ENCODE results near the gene TM6SF1. TPM values are rescaled to one million over a fixed set of nuclear protein-coding genes. Genes with fewer than 3 reads are reported as not detected.
"Not testable (repeated sequence)": the region's sequence is repeated elsewhere in the genome, so short reads cannot be mapped to it uniquely, and the experiment has no call there.

TM6SF1 gene
- total RNA-seq, 1 experiment from 2014 or later = not detected

DNA sequence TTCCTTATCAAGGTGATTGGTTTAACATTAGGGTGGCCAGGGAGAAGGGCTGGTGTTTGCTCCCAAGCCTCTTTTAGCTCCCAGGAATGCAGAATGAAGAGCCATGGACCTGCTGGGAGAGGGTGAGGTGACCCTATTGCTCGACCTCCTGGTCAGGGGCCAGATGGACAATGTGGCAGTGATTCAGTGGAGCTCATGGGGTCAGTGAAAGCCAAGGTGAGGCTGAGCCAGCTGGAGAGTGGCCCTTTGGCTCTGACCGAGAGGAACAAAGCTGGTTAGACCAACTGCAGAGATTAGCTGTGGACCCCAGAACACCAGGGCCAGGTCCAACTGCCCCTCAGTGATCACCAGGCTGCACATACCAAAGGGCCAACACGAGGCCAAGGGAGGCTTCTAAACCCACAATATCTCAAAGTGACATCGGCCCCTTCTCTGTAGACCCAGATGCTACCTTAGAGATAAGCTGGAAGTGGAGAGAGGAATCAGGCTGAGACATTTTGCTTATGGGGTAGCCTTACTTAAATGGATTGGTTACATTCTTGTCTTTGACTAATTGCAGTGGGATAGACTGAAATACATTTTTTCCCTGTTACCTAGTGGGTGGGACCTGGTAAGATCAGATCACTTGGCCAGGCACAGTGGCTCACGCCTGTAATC, 24.6 kb upstream of the TM6SF1 start:
- TF ChIP-seq, protein P1, sequence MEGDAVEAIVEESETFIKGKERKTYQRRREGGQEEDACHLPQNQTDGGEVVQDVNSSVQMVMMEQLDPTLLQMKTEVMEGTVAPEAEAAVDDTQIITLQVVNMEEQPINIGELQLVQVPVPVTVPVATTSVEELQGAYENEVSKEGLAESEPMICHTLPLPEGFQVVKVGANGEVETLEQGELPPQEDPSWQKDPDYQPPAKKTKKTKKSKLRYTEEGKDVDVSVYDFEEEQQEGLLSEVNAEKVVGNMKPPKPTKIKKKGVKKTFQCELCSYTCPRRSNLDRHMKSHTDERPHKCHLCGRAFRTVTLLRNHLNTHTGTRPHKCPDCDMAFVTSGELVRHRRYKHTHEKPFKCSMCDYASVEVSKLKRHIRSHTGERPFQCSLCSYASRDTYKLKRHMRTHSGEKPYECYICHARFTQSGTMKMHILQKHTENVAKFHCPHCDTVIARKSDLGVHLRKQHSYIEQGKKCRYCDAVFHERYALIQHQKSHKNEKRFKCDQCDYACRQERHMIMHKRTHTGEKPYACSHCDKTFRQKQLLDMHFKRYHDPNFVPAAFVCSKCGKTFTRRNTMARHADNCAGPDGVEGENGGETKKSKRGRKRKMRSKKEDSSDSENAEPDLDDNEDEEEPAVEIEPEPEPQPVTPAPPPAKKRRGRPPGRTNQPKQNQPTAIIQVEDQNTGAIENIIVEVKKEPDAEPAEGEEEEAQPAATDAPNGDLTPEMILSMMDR (IDR thresholded peaks at IDR 0.05; ENCODE audit: insufficient read depth in 1 of 2, low read depth in 1 of 2, low read length in 1 of 2, severe bottlenecking in 1 of 2, unreplicated experiment in 1 of 2) = no peak
- Mint-ChIP-seq H3K36me3 (ENCODE audit: insufficient read depth, unreplicated experiment) (no peaks in the 10 kb centered on the region), H3K9me3 (ENCODE audit: unreplicated experiment) (no peaks in the 10 kb centered on the region), H3K27me3 (ENCODE audit: insufficient read depth, unreplicated experiment) (peaks cover 8% of the 10 kb centered on the region), H3K4me3 (ENCODE audit: unreplicated experiment) (no peak overlapping the region), H3K27ac (ENCODE audit: unreplicated experiment) (no peak overlapping the region), H3K4me1 (ENCODE audit: low read depth, unreplicated experiment) (no peaks in the 10 kb centered on the region)
- no TSS peak for BruUV-seq (replicated peaks)
- intact Hi-C loops (cut with micrococcal nuclease; ENCODE audit: unreplicated experiment) = no loop called here
- H3K27me3 ChIP-seq (replicated peaks; ENCODE audit: control insufficient read depth, insufficient read depth, low read length) = no peaks in the 10 kb centered on the region
- no peak for DNase-seq
- ChIA-PET CTCF (no interaction called here), POLR2A (no interaction called here)
- no peak overlapping the region for H3K4me3 ChIP-seq (ENCODE audit: low read depth, low read length)
- no peaks in the 10 kb centered on the region for H3K9me3 ChIP-seq
- H3K4me1 ChIP-seq = no peaks in the 10 kb centered on the region
- no peaks in the 10 kb centered on the region for H3K36me3 ChIP-seq (ENCODE audit: control insufficient read depth, insufficient read depth, low read length)

DNA sequence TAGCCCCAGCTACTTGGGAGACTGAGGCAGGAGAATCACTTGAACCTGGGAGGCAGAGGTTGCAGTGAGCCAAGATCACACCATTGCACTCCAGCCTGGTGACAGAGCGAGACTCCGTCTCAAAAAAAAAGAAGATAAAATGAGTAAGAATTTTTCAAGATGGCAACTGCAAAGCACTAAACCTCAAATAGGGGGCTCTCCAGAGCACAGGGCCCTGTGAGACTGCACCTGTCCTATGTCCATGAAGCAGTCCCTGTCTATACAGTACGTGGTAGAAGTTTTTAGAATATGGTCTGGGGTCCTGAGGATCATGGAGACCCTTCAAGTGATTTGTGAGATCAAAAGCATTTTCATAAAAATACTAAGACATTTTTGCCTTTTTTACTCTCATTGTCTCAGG, 22.0 kb upstream of the TM6SF1 start:
- BruUV-seq (replicated peaks); H3K27me3 Mint-ChIP-seq (ENCODE audit: insufficient read depth, unreplicated experiment); H3K4me1 ChIP-seq; DNase-seq; CTCF ChIA-PET; intact Hi-C loops (cut with micrococcal nuclease; ENCODE audit: unreplicated experiment); H3K36me3 Mint-ChIP-seq (ENCODE audit: insufficient read depth, unreplicated experiment); H3K4me1 Mint-ChIP-seq (ENCODE audit: low read depth, unreplicated experiment); H3K36me3 ChIP-seq (ENCODE audit: control insufficient read depth, insufficient read depth, low read length); H3K9me3 ChIP-seq; H3K9me3 Mint-ChIP-seq (ENCODE audit: unreplicated experiment); H3K27ac Mint-ChIP-seq (ENCODE audit: unreplicated experiment); H3K4me3 Mint-ChIP-seq (ENCODE audit: unreplicated experiment); H3K27me3 ChIP-seq (replicated peaks; ENCODE audit: control insufficient read depth, insufficient read depth, low read length); H3K4me3 ChIP-seq (ENCODE audit: low read depth, low read length); POLR2A ChIA-PET: not testable (repeated sequence)

DNA sequence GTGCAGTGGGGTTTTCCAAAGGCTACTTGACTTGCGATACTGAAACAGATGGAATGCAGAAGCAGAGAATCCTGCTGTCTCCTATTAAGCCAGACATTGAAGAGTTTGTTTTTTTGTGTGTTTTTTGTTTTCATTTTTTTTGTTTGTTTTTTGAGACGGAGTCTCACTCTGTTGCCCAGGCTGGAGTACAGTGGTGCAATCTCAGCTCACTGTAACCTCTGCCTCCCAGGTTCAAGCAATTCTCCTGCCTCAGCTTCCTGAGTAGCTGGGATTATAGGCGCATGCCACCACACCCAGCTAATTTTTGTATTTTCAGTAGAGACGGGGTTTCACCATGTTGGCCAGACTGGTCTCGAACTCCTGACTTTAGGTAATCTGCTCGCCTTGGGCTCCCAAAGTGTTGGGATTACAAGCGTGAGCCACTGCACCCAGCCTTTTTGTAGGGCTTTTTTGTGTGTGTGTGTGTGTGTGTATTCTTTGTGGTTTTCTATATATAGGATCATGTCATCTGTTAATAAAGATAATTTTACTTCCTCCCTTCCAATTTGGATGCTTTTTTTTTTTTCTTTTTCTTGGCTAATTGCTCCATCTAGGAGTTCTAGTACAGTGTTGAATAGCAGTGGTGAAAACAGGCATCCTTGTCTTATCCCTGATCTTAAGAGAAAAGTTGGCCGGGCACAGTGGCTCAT, 21.4 kb upstream of the TM6SF1 start:
- H3K4me1 Mint-ChIP-seq (ENCODE audit: low read depth, unreplicated experiment); BruUV-seq (replicated peaks); H3K36me3 Mint-ChIP-seq (ENCODE audit: insufficient read depth, unreplicated experiment); H3K9me3 ChIP-seq; H3K4me3 Mint-ChIP-seq (ENCODE audit: unreplicated experiment); POLR2A ChIA-PET; CTCF ChIA-PET; intact Hi-C loops (cut with micrococcal nuclease; ENCODE audit: unreplicated experiment); H3K36me3 ChIP-seq (ENCODE audit: control insufficient read depth, insufficient read depth, low read length); H3K9me3 Mint-ChIP-seq (ENCODE audit: unreplicated experiment); H3K27me3 Mint-ChIP-seq (ENCODE audit: insufficient read depth, unreplicated experiment); H3K4me1 ChIP-seq; H3K27me3 ChIP-seq (replicated peaks; ENCODE audit: control insufficient read depth, insufficient read depth, low read length); DNase-seq; H3K27ac Mint-ChIP-seq (ENCODE audit: unreplicated experiment); H3K4me3 ChIP-seq (ENCODE audit: low read depth, low read length): not testable (repeated sequence)

DNA sequence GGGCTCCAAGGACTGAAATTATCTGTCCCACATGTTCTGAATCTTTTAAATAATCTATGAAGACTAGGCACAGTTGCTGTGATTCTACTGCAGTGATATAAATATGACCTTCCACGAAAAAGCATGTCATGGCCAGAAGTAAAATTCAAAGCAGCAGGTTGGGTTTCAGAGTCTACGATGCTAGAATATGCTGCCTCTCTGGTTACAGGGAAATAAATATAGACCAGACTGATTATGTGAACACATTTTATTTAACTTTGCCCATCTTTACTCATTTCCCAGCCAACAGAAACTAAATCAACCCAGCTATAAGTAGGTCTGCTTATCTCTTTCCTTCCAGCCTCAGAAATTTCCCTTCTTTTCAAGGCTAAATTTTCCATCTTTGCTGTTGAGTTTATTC, 19.9 kb upstream of the TM6SF1 start:
- no peak overlapping the region for H3K4me3 Mint-ChIP-seq (ENCODE audit: unreplicated experiment)
- H3K27ac Mint-ChIP-seq (ENCODE audit: unreplicated experiment) = no peak overlapping the region
- intact Hi-C loops (cut with micrococcal nuclease; ENCODE audit: unreplicated experiment) = no loop called here
- no peaks in the 10 kb centered on the region for H3K27me3 ChIP-seq (replicated peaks; ENCODE audit: control insufficient read depth, insufficient read depth, low read length)
- ChIA-PET POLR2A (no interaction called here), CTCF (no interaction called here)
- H3K9me3 ChIP-seq = no peaks in the 10 kb centered on the region
- no peaks in the 10 kb centered on the region for H3K36me3 ChIP-seq (ENCODE audit: control insufficient read depth, insufficient read depth, low read length)
- peaks cover 7% of the 10 kb centered on the region for H3K27me3 Mint-ChIP-seq (ENCODE audit: insufficient read depth, unreplicated experiment)
- no peak for DNase-seq
- no peaks in the 10 kb centered on the region for H3K4me1 Mint-ChIP-seq (ENCODE audit: low read depth, unreplicated experiment)
- no peaks in the 10 kb centered on the region for H3K4me1 ChIP-seq
- no peaks in the 10 kb centered on the region for H3K9me3 Mint-ChIP-seq (ENCODE audit: unreplicated experiment)
- BruUV-seq (replicated peaks) = no TSS peak
- H3K4me3 ChIP-seq (ENCODE audit: low read depth, low read length) = no peak overlapping the region
- H3K36me3 Mint-ChIP-seq (ENCODE audit: insufficient read depth, unreplicated experiment) = no peaks in the 10 kb centered on the region
- TF ChIP-seq, protein P1 (IDR thresholded peaks at IDR 0.05; ENCODE audit: insufficient read depth in 1 of 2, low read depth in 1 of 2, low read length in 1 of 2, severe bottlenecking in 1 of 2, unreplicated experiment in 1 of 2) = no peak
